Measurements from ENCODE around the gene IGFBP6. TPM values are rescaled to one million over a fixed set of nuclear protein-coding genes. Genes with fewer than 3 reads are reported as not detected.

IGFBP6 gene
- total RNA-seq, 4 donors from 2014 or later = 67.3 to 143 (median 77.4) TPM

GRCh38 chr12:53076461-53076860 lies 21.0 kb upstream of the IGFBP6 start:
- DNase-seq (no peak), ATAC-seq (no peak)
- TF ChIP-seq CTCF (IDR thresholded peaks at IDR 0.05 in 4 of 5, conservative IDR thresholded peaks at IDR 0.05 in 1 of 5) (no peak), POLR2A (IDR thresholded peaks at IDR 0.05) (no peak)
- Histone ChIP-seq H3K36me3 (peaks cover 0 to 30% of the 10 kb centered on the region in 2 donors), H3K27me3 (no peaks in the 10 kb centered on the region), H3K9me3 (no peaks in the 10 kb centered on the region), H3K4me1 (peaks cover 17 to 25% of the 10 kb centered on the region in 2 donors), H3K4me3 (no peak overlapping the region), H3K27ac (peak overlapping the region in 1 of 4 donors; percentile 12)
- intact Hi-C loops (cut with DNase I; ENCODE audit: low total_unique reads) = no loop called here
- in situ Hi-C loops (cut with MboI; ENCODE audit: low sequenced_read_pairs in 4 of 4) = no loop called here

- intact Hi-C loops (cut with DNase I; ENCODE audit: low total_unique reads) (no loop called here), in situ Hi-C loops (cut with MboI; ENCODE audit: low sequenced_read_pairs in 4 of 4) (no loop called here)
- Histone ChIP-seq H3K4me3 (no peak overlapping the region), H3K36me3 (peaks cover 0 to 30% of the 10 kb centered on the region in 2 donors), H3K4me1 (peaks cover 17 to 24% of the 10 kb centered on the region in 2 donors), H3K9me3 (no peaks in the 10 kb centered on the region), H3K27ac (no peak overlapping the region), H3K27me3 (no peaks in the 10 kb centered on the region)
- TF ChIP-seq CTCF (IDR thresholded peaks at IDR 0.05 in 4 of 5, conservative IDR thresholded peaks at IDR 0.05 in 1 of 5) (no peak), POLR2A (IDR thresholded peaks at IDR 0.05) (no peak)
- ATAC-seq = no peak
- no peak for DNase-seq
Observed at GRCh38 chr12:53077030-53077429, 20.4 kb upstream of the IGFBP6 start.

DNA sequence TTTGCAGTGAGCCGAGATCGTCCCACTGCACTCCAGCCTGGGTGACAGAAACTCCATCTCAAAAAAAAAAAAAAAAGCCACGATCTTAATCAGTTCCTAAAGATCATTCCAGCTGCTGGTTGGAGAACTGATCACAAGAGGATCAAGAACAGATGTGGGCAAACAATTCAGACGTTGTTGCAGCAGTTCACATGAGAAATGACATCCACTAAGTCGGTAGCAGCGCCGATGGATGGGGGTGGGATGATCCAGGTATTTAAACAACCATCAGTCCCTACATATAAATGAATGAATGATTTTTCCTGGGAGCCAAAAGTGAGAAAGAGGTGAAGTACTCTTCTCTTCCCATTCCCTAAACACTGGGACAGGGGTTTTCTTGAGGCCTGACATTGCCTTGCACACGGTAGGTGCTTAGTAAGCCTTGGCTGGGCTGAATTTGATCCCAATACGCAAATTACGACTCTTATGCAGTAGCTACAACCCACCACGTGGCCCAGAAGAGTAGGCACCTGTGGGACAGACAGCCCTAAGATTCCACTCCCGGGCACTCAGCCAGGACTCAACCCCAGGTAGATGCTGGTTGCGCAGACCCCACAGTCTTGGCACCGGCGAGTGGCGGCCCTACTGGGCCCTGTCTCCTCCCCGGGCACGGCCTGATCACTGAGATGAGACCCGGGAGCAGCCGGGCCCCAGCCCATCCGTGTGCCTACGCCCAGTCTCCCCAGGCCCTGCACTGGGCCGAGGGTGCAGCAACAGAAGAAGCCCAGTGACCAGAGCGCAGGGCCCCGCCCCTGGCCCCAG lies 18.8 kb upstream of the IGFBP6 start:
- H3K9me3 ChIP-seq = no peaks in the 10 kb centered on the region
- peak; percentile 38 to 47 for ATAC-seq
- intact Hi-C loops (cut with DNase I; ENCODE audit: low total_unique reads) = loop anchor here (2.0 kb wide), 2 partner anchors 14 to 20 kb away; no protein-coding TSS in a partner anchor
- H3K27ac ChIP-seq = peak overlapping the region; percentile 86 to 93 (median 88)
- peaks cover 9 to 17% of the 10 kb centered on the region in 2 donors for H3K4me1 ChIP-seq
- no peaks in the 10 kb centered on the region for H3K27me3 ChIP-seq
- H3K36me3 ChIP-seq = peaks cover 0 to 30% of the 10 kb centered on the region in 2 donors
- TF ChIP-seq POLR2A (IDR thresholded peaks at IDR 0.05) = no peak
- no peak for TF ChIP-seq CTCF (IDR thresholded peaks at IDR 0.05 in 4 of 5, conservative IDR thresholded peaks at IDR 0.05 in 1 of 5)
- in situ Hi-C loops (cut with MboI; ENCODE audit: low sequenced_read_pairs in 4 of 4) = no loop called here
- DNase-seq = no peak
- peak overlapping the region; percentile 70 to 84 (median 77) for H3K4me3 ChIP-seq

- Histone ChIP-seq H3K4me1 (peaks cover 9 to 17% of the 10 kb centered on the region in 2 donors), H3K27me3 (no peaks in the 10 kb centered on the region), H3K9me3 (no peaks in the 10 kb centered on the region), H3K27ac (peak within 1 kb of the TSS; percentile 86 to 93 (median 88)), H3K36me3 (peaks cover 0 to 27% of the 10 kb centered on the region in 2 donors), H3K4me3 (peak within 1 kb of the TSS; percentile 70 to 84 (median 77))
- in situ Hi-C loops (cut with MboI; ENCODE audit: low sequenced_read_pairs in 4 of 4) (no loop called here), intact Hi-C loops (cut with DNase I; ENCODE audit: low total_unique reads) (loop anchor here (2.0 kb wide), 2 partner anchors 15 to 19 kb away; no protein-coding TSS in a partner anchor)
- peak; percentile 97 for ATAC-seq
- TF ChIP-seq CTCF (IDR thresholded peaks at IDR 0.05 in 4 of 5, conservative IDR thresholded peaks at IDR 0.05 in 1 of 5) (no peak), POLR2A (IDR thresholded peaks at IDR 0.05) (peak; percentile 74 to 78)
- DNase-seq = peak; percentile 97 to 98
Observed at GRCh38 chr12:53079226-53080117, 18.0 kb upstream of the IGFBP6 start, which contains the start of gene SPRYD3. TSS of gene SPRYD3 (minus strand) at chr12:53079390. CDS start at chr12:53079333, 57 bp downstream.

Data from gastrocnemius medialis (tissue), 4 donors.